AG09319 (cell line): Measurements from ENCODE around the gene CUL2.

Experiments
- DNase-seq: peaks from one replicate; pipeline ENCODE4 v3.0.0-alpha.2; 2010; ENCODE audit warnings: low read depth; ENCODE audit errors: extremely low read depth
- TF ChIP-seq, protein P1 (sequence below): IDR thresholded peaks from 2 replicates; pipeline ENCODE4 v1.5.1; 2011; ENCODE audit warnings: low read depth, mild to moderate bottlenecking, inconsistent platforms, low read length, moderate library complexity

Gene CUL2

DNA sequence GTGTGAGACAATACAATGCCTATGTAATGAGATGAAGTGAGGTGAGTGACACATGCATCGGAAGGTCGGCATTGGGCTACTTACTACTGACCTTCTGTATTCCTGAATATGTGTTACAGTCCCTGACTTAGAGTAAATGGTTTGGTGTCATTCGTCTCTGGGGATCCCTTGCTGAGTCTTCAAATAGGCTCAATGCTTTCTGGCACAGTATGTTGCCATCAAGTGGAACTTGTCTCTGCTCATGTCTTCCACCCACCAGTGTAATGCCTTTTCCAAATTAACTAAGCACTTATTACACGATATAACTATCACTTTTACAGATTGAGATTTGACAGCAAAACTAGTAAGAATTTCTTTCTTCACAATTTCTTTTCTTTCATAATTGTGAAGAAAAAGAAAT is 10.9 kb downstream of the CUL2 start:
- no peak for DNase-seq
- TF ChIP-seq, protein P1, sequence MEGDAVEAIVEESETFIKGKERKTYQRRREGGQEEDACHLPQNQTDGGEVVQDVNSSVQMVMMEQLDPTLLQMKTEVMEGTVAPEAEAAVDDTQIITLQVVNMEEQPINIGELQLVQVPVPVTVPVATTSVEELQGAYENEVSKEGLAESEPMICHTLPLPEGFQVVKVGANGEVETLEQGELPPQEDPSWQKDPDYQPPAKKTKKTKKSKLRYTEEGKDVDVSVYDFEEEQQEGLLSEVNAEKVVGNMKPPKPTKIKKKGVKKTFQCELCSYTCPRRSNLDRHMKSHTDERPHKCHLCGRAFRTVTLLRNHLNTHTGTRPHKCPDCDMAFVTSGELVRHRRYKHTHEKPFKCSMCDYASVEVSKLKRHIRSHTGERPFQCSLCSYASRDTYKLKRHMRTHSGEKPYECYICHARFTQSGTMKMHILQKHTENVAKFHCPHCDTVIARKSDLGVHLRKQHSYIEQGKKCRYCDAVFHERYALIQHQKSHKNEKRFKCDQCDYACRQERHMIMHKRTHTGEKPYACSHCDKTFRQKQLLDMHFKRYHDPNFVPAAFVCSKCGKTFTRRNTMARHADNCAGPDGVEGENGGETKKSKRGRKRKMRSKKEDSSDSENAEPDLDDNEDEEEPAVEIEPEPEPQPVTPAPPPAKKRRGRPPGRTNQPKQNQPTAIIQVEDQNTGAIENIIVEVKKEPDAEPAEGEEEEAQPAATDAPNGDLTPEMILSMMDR = no peak

DNA sequence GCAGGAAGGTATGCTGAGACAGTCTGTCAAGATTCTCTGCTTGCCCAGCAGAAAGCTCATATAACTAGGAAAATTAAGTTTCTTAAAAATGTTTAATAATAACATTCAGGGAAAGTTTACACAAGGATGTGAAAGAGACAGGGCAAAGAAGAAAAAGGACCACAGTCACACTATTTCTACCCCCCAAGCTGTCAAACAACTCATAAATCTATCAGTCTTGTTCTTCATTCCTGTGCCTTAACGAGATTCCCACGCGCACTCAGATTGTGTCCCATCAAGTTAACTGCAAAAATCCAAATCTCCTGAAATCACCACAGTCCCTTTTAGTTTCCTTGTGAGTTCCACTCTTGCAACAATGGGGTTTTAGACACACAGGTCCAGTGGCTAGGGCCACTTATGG is 14.9 kb downstream of the CUL2 start:
- no peak for DNase-seq
- TF ChIP-seq, protein P1 = no peak

DNA sequence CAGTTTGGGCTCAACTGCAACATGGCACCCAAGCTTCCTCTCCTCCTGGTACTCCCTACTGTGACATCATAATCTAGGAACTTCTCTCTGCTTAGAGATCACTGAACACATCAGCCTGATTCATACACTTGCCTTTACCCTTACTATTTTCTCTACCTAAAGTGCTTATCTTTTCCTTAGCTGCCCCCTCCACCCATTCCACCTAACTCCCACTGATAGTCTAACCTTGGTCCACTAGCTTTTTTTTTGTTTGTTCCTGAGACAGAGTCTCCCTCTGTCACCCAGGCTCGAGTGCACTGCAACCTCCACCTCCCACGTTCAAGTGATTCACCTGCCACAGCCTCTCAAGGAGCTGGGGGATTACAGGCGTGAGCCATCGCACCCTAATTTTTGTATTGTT is 15.9 kb downstream of the CUL2 start:
- DNase-seq = no peak
- TF ChIP-seq, protein P1 = no peak

DNA sequence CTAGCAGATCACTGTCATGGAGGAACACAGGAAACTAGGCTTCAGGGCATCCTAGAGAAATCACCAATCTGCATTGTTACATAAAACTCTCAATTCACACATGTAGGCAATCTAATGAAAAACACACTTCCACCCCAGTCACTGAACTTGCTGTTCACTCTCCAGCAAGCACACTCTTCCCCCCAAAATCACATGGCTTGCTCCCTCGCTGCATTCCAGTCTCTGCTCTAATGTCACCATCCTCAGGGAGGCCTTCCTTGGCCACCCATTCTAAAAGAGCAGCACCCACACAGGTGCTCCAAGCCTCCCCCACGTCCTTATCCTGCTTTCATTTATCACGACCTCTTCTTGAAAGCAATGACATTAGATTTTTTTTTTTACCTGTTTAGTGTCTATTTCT is 19.6 kb downstream of the CUL2 start:
- no peak for DNase-seq
- TF ChIP-seq, protein P1 = no peak

DNA sequence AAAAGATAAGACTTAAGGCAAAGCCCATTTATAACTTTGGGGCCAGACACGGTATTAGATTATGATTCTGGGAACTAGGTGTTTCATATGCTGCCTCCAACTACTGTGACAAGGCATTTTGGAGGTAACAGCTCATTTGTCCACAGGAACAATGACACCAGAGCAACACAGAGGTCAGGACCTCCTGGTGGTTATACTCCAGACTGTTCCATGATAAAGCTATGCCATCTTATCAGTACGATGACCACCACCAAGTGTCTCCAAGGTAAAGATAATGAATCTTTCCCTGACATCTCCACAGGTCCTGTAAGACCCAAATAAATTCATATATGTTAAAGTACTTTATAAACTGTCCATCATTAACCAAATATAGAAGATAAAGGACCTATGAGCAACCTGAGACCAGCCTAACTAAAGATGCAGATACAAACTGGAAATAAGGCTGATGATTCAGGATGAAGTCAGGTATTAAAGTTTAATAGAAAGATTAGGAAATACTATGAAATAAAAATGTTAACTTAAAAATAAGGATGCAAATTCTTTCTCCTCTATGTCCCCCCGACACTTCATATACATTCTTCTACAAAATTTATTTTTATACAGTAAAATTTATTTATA is 26.2 kb downstream of the CUL2 start:
- TF ChIP-seq, protein P1 = no peak
- DNase-seq = no peak

DNA sequence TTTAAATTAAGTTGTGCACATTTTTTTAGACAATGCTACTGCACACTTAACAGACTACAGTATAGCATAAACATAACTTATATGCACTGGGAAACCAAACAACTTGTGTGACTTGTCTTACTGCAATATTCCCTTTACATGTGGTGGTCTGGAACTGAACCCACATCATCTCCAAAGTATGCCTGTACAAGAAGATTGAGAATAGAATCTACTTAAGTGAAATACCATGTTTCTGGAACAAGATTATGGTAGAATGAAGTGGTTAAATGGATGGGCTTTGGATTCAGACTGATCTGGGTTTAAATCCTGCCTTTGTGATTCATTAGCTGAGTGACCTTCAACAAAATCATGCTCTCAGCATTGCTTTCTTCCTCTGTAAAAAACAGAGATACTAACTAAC is 30.7 kb downstream of the CUL2 start:
- TF ChIP-seq, protein P1 = no peak
- no peak for DNase-seq

DNA sequence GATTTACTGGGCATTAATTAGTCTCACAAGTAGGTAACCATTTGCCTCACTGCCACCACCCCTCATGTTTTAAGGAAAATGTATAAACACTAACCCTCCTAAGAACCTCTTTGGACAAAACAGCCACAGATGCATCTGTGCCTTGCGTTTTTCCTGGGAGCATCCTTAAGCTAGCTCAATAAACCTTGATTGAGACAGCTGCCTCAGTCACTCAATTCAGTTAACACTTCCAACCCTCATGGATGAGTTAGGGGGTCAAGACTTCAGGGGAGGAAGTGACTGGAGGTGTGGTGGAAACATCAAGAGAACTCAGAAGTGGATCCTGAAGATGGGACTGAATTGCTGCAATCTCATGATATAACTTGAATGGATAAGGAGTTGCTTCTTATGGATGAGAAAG is 31.5 kb downstream of the CUL2 start:
- TF ChIP-seq, protein P1 = no peak
- DNase-seq = no peak
